Measurements from ENCODE around the gene SLC39A5.

DNA sequence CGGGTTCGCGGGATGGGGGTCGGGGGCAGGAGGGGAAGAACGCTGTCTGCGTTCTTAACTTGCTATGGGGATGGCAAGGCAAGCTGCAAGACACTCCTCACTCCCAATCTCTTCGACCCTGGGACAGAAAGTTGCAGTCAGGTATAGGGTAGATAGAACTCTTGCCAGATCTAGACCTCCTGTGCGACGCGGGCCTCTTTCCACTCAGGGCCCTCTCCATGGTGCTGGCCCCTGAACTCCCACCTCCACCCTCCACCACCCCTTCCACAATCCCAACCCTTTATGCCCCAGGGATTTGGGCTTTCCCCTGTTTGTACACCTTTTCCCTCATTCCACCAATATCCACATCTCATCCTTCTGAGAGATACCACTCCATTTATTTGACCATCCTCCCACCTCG, 4.9 kb upstream of the SLC39A5 start:
- TF ChIP-seq, protein P1, sequence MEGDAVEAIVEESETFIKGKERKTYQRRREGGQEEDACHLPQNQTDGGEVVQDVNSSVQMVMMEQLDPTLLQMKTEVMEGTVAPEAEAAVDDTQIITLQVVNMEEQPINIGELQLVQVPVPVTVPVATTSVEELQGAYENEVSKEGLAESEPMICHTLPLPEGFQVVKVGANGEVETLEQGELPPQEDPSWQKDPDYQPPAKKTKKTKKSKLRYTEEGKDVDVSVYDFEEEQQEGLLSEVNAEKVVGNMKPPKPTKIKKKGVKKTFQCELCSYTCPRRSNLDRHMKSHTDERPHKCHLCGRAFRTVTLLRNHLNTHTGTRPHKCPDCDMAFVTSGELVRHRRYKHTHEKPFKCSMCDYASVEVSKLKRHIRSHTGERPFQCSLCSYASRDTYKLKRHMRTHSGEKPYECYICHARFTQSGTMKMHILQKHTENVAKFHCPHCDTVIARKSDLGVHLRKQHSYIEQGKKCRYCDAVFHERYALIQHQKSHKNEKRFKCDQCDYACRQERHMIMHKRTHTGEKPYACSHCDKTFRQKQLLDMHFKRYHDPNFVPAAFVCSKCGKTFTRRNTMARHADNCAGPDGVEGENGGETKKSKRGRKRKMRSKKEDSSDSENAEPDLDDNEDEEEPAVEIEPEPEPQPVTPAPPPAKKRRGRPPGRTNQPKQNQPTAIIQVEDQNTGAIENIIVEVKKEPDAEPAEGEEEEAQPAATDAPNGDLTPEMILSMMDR (IDR thresholded peaks at IDR 0.05): no peak
- no peak for TF ChIP-seq POLR2A (IDR thresholded peaks at IDR 0.05)

Measured in lower leg skin (tissue), 3 donors.